Stimulated activated CD8-positive, alpha-beta memory T cell treated with anti-CD3 and anti-CD28 coated beads, Interleukin-4, amount 100 ng/mL, for 4 hours (primary cell): ENCODE results near the gene DAO.
"Not testable (repeated sequence)": the region's sequence is repeated elsewhere in the genome, so short reads cannot be mapped to it uniquely, and the experiment has no call there.

Experiments used
- DNase-seq, 2 donors: peaks; one replicate each; pipeline ENCODE4 v3.0.0-alpha.2; 2020; ENCODE audit warnings: low read depth in 2 of 2, low spot score in 1 of 2

Gene DAO

GRCh38 chr12:108849660-108850059 lies 30.2 kb upstream of the DAO start:
- DNase-seq, result no peak

DNA sequence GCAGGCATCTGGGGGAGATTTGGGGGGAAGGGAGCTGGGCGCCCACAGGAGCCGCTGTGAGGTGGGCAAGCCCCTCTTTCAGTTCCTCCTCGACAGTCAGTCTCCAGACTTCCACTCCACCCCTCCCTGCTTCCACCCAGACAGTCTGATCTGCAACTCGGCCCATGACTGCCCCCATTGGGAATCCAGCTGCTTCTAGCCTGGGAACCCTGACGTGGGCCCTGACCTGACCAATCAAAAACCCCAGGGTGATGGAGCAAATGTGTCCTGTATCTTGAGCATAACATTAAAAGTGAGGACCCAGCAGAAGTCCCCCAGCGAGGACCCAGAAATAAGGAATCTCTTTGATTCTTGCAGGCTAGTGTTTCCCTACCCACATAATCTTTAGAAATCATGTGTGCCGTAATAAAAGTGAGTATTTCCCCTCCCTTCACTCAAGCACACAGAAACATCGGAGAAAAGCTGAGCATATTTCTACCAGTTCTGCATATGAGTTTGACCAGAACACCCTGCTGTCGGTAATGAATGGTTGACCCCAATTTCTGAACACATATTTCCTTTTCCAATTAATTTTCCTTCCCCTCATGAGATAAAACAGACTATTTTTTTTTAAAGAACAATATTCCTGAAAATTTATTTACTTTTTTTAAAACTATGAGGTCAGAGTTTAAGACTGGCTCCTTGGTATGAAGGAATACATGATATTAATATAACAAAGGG lies 28.9 kb upstream of the DAO start:
- no peak for DNase-seq

- no peak for DNase-seq
Measured at GRCh38 chr12:108852674-108853309, 27.1 kb upstream of the DAO start.

GRCh38 chr12:108853426-108853825 lies 26.5 kb upstream of the DAO start:
- no peak for DNase-seq

GRCh38 chr12:108853981-108854446 lies 25.9 kb upstream of the DAO start:
- no peak for DNase-seq

GRCh38 chr12:108854451-108855283 lies 25.2 kb upstream of the DAO start:
- DNase-seq, result no peak

- no peak for DNase-seq
Measured at GRCh38 chr12:108855284-108856169, 24.4 kb upstream of the DAO start.

GRCh38 chr12:108856170-108856427 lies 23.8 kb upstream of the DAO start:
- DNase-seq, result no peak

- DNase-seq, result peak; percentile 47 to 50
Measured at GRCh38 chr12:108856428-108857157, 23.3 kb upstream of the DAO start.

DNA sequence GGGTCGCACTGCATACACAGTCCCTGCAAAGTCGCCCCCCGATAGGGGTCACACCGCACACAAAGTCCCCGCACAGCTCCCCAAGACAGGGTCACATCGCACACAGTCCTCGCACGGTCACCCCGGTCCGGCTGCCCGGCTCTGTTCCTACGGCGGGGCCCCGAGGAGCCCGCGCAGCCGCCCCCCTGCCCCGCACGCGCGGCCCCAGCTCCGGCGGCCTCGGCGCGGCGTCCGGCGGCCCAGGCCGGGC lies 22.8 kb upstream of the DAO start:
- DNase-seq, result no peak

DNA sequence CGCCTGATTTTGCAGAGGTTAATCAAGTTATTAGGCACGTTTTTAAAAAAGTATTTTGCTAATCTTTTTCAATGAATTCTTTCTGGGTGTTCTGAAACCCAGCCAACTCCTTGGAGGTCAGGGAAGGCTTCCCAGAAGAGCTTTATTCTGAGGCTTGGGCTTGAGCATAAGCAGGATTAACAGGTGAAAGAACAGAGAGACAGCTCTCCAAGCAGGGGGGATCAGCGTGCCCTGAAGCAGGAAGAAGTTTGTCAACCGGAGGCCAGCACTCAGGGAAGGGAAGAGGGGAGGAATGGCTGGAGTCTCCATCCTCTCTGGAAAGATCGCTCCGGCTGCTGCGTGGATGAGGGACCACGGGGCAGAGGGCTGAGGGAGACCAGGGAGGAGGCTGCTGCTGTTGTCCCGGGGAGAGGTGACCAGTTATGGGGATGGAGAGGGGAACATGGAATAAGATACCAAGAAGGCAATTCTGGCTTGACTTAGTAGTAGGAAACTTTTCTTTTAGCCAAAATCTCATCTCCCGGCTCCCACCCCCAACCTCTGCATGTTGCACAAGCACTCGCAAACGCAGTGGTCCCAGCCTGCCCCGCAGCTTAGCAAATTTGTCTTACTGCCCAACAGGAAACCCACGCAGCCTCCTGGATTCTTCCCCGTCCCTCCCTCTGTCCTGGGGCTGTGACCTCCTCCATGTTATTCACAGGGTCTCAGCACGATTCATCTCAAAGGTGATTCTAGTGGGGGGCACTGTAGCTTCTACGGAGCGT lies 21.4 kb upstream of the DAO start:
- DNase-seq, result no peak

DNA sequence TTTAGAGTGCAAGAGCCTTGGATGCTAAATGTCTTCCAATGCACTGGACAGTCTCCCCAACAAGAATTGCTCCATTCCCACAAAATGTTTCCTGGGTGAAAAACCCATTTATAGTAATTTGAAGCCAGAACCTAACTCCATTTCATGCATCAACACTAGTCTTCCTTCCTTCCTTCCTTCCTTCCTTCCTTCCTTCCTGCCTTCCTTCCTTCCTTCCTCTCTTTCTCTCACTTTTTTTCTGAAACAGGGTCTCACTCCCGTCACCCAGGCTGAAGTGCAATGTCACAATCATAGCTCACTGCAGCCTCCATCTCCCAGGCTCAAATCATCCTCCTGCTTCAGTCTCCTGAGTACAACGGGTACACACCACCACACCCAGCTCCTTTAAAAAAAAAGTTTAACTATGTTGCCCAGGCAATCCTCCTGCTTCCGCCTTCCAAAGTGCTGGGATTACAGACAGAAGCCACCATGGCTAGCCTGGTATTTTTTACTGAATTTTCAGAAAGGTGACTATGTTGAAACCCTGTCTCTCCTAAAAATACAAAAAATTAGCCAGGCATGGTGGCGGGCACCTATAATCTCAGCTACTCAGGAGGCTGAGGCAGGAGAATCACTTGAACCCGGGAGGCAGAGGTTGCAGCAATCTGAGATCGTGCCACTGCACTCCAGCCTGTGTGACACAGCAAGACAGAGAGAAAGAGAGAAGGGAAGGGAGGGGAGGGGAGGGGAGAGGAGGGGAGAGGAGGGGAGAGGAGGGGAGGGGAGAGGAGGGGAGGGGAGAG lies 20.6 kb upstream of the DAO start:
- not testable (repeated sequence) for DNase-seq

GRCh38 chr12:108859923-108860291 lies 20.0 kb upstream of the DAO start:
- no peak for DNase-seq

GRCh38 chr12:108860443-108860842 lies 19.4 kb upstream of the DAO start:
- no peak for DNase-seq

- DNase-seq, result no peak
Measured at GRCh38 chr12:108861878-108862587, 17.9 kb upstream of the DAO start.

GRCh38 chr12:108862588-108862959 lies 17.3 kb upstream of the DAO start:
- DNase-seq, result no peak

DNA sequence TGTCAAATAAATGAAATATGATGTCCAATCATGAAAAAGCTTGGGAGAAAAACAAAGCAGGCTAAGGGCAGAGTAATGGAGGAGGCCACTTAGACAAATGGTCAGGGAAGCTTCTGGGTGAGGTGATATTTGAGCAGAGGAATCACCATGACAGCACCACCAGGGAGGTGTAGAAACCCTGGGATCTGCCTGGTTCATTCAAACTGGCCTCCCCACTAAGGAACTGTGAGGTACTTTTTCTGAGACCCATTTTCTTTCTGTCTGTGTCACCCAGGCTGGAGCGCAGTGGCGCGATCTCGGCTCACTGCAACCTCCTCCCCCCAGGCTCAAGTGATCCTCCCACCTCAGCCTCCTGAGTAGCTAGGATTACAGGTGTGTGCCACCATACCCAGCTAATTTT lies 14.7 kb upstream of the DAO start:
- DNase-seq, result no peak

- not testable (repeated sequence) for DNase-seq
Measured at GRCh38 chr12:108866083-108866482, 13.8 kb upstream of the DAO start.

- DNase-seq, result no peak
Measured at GRCh38 chr12:108868781-108869180, 11.1 kb upstream of the DAO start.
